T-helper 1 cell treated with Interleukin-12 subunit alpha and Interleukin-12 subunit beta and Interleukin-4 antibody, amounts not matched to agents 30 μg/mL and 1 μg/mL, for 36 hours (primary cell): ENCODE results near the gene STIP1.
A peak's percentile ranks its signal among the peaks of the same experiment; 100 is the strongest.
"Not testable (repeated sequence)": the region's sequence is repeated elsewhere in the genome, so short reads cannot be mapped to it uniquely, and the experiment has no call there.

Experiments
- H3K27ac Mint-ChIP-seq: one replicate; pipeline ENCODE4 v1.8.0; 2021; ENCODE audit warnings: mild to moderate bottlenecking, mixed read lengths
- H3K27me3 Mint-ChIP-seq: one replicate; pipeline ENCODE4 v1.8.0; 2021; ENCODE audit warnings: low read depth, mixed read lengths
- H3K36me3 Mint-ChIP-seq: one replicate; pipeline ENCODE4 v1.8.0; 2021; ENCODE audit warnings: low read depth, mixed read lengths
- H3K4me1 Mint-ChIP-seq: one replicate; pipeline ENCODE4 v1.8.0; 2021; ENCODE audit warnings: low read depth, mixed read lengths
- H3K4me3 Mint-ChIP-seq: one replicate; pipeline ENCODE4 v1.8.0; 2021; ENCODE audit warnings: mild to moderate bottlenecking, moderate library complexity, mixed read lengths
- H3K9me3 Mint-ChIP-seq: one replicate; pipeline ENCODE4 v1.8.0; 2021; ENCODE audit warnings: mixed read lengths

STIP1 gene

GRCh38 chr11:64240435-64241240 lies 54.7 kb downstream of the STIP1 start, which contains the start of gene FKBP2:
TSS of gene FKBP2 (plus strand) at chr11:64241095. CDS start at chr11:64242388, 1,293 bp downstream.
- Mint-ChIP-seq H3K4me3 (peak within 1 kb of the TSS; percentile 95), H3K27me3 (no peaks in the 10 kb centered on the region), H3K27ac (peak within 1 kb of the TSS; percentile 97), H3K36me3 (peaks cover 11% of the 10 kb centered on the region), H3K4me1 (peaks cover 24% of the 10 kb centered on the region), H3K9me3 (no peaks in the 10 kb centered on the region)

GRCh38 chr11:64241241-64241490 lies 55.2 kb downstream of the STIP1 start:
- peaks cover 11% of the 10 kb centered on the region for H3K36me3 Mint-ChIP-seq
- no peaks in the 10 kb centered on the region for H3K9me3 Mint-ChIP-seq
- H3K4me1 Mint-ChIP-seq = peaks cover 24% of the 10 kb centered on the region
- peak overlapping the region; percentile 95 for H3K4me3 Mint-ChIP-seq
- peak overlapping the region; percentile 97 for H3K27ac Mint-ChIP-seq
- no peaks in the 10 kb centered on the region for H3K27me3 Mint-ChIP-seq

- no peaks in the 10 kb centered on the region for H3K27me3 Mint-ChIP-seq
- peak overlapping the region; percentile 95 for H3K4me3 Mint-ChIP-seq
- H3K9me3 Mint-ChIP-seq = no peaks in the 10 kb centered on the region
- peaks cover 11% of the 10 kb centered on the region for H3K36me3 Mint-ChIP-seq
- H3K4me1 Mint-ChIP-seq = peaks cover 24% of the 10 kb centered on the region
- H3K27ac Mint-ChIP-seq = peak overlapping the region; percentile 97
Measured at GRCh38 chr11:64241491-64242374, 55.8 kb downstream of the STIP1 start.

- H3K9me3 Mint-ChIP-seq = no peaks in the 10 kb centered on the region
- H3K36me3 Mint-ChIP-seq = peaks cover 6% of the 10 kb centered on the region
- H3K4me3 Mint-ChIP-seq = peak overlapping the region; percentile 95
- H3K27me3 Mint-ChIP-seq = no peaks in the 10 kb centered on the region
- H3K4me1 Mint-ChIP-seq = peaks cover 29% of the 10 kb centered on the region
- peak overlapping the region; percentile 67 for H3K27ac Mint-ChIP-seq
Measured at GRCh38 chr11:64243236-64243854, 57.4 kb downstream of the STIP1 start.

- Mint-ChIP-seq H3K4me1 (peaks cover 28% of the 10 kb centered on the region), H3K9me3 (no peaks in the 10 kb centered on the region), H3K36me3 (peaks cover 2% of the 10 kb centered on the region), H3K27me3 (no peaks in the 10 kb centered on the region), H3K27ac (no peak overlapping the region), H3K4me3 (peak overlapping the region; percentile 95)
Measured at GRCh38 chr11:64244107-64244506, 58.1 kb downstream of the STIP1 start.

GRCh38 chr11:64244966-64245365 lies 59.0 kb downstream of the STIP1 start:
- Mint-ChIP-seq H3K27me3 (no peaks in the 10 kb centered on the region), H3K4me3 (peak overlapping the region; percentile 87), H3K9me3 (no peaks in the 10 kb centered on the region), H3K4me1 (peaks cover 32% of the 10 kb centered on the region), H3K27ac (no peak overlapping the region), H3K36me3 (peaks cover 2% of the 10 kb centered on the region)

GRCh38 chr11:64245401-64245796 lies 59.4 kb downstream of the STIP1 start:
- Mint-ChIP-seq H3K9me3 (no peaks in the 10 kb centered on the region), H3K36me3 (no peaks in the 10 kb centered on the region), H3K4me3 (peak overlapping the region; percentile 87), H3K4me1 (peaks cover 31% of the 10 kb centered on the region), H3K27me3 (no peaks in the 10 kb centered on the region), H3K27ac (peak overlapping the region; percentile 79)

GRCh38 chr11:64245797-64246620 lies 60.0 kb downstream of the STIP1 start:
- Mint-ChIP-seq H3K27me3 (no peaks in the 10 kb centered on the region), H3K27ac (peak overlapping the region; percentile 79), H3K36me3 (no peaks in the 10 kb centered on the region), H3K9me3 (no peaks in the 10 kb centered on the region), H3K4me1 (peaks cover 28% of the 10 kb centered on the region), H3K4me3 (peak overlapping the region; percentile 87)

- H3K9me3 Mint-ChIP-seq, H3K27me3 Mint-ChIP-seq, H3K27ac Mint-ChIP-seq, H3K36me3 Mint-ChIP-seq: not testable (repeated sequence)
- peak overlapping the region; percentile 88 for H3K4me3 Mint-ChIP-seq
- H3K4me1 Mint-ChIP-seq = peaks cover 28% of the 10 kb centered on the region
Measured at GRCh38 chr11:64246621-64246870, 60.6 kb downstream of the STIP1 start.

- peak within 1 kb of the TSS; percentile 88 for H3K4me3 Mint-ChIP-seq
- no peaks in the 10 kb centered on the region for H3K27me3 Mint-ChIP-seq
- H3K9me3 Mint-ChIP-seq = no peaks in the 10 kb centered on the region
- H3K4me1 Mint-ChIP-seq = peaks cover 32% of the 10 kb centered on the region
- H3K36me3 Mint-ChIP-seq = no peaks in the 10 kb centered on the region
- H3K27ac Mint-ChIP-seq = peak within 1 kb of the TSS; percentile 79
Measured at GRCh38 chr11:64246871-64247728, 61.1 kb downstream of the STIP1 start, which contains the start of gene PPP1R14B. TSS of gene PPP1R14B (minus strand) at chr11:64246943. CDS start at chr11:64246673, 270 bp downstream.

GRCh38 chr11:64247729-64248531 lies 62.0 kb downstream of the STIP1 start:
- H3K27ac Mint-ChIP-seq = peak overlapping the region; percentile 36
- no peaks in the 10 kb centered on the region for H3K36me3 Mint-ChIP-seq
- H3K27me3 Mint-ChIP-seq = no peaks in the 10 kb centered on the region
- no peaks in the 10 kb centered on the region for H3K9me3 Mint-ChIP-seq
- H3K4me3 Mint-ChIP-seq = peak overlapping the region; percentile 75
- peaks cover 29% of the 10 kb centered on the region for H3K4me1 Mint-ChIP-seq

- Mint-ChIP-seq H3K27ac (no peak overlapping the region), H3K9me3 (no peaks in the 10 kb centered on the region), H3K27me3 (no peaks in the 10 kb centered on the region), H3K4me3 (peak overlapping the region; percentile 75), H3K4me1 (peaks cover 25% of the 10 kb centered on the region), H3K36me3 (no peaks in the 10 kb centered on the region)
Measured at GRCh38 chr11:64248578-64248977, 62.6 kb downstream of the STIP1 start.

- no peaks in the 10 kb centered on the region for H3K36me3 Mint-ChIP-seq
- no peak overlapping the region for H3K4me3 Mint-ChIP-seq
- peaks cover 27% of the 10 kb centered on the region for H3K4me1 Mint-ChIP-seq
- H3K9me3 Mint-ChIP-seq = no peaks in the 10 kb centered on the region
- H3K27ac Mint-ChIP-seq = no peak overlapping the region
- no peaks in the 10 kb centered on the region for H3K27me3 Mint-ChIP-seq
Measured at GRCh38 chr11:64249038-64249437, 63.1 kb downstream of the STIP1 start.
